OCI-LY3 (cell line): ENCODE measurements around the gene SLC43A1.
A peak's percentile ranks its signal among the peaks of the same experiment; 100 is the strongest.

Experiments used
- H2AFZ ChIP-seq: fragments of 200-600, 300-600 bp; shearing (Covaris generic); 2 replicates; pipeline ENCODE4 v1.6.0; 2014; ENCODE audit warnings: antibody characterized with exemption, low read depth, low read length
- H3K27ac ChIP-seq: fragments of 200-600, 300-600 bp; sonication (generic); 2 replicates; pipeline ENCODE4 v1.5.1; 2014; ENCODE audit warnings: mild to moderate bottlenecking, low read length, moderate library complexity, mixed read lengths
- H3K27me3 ChIP-seq: fragments of 200-600, 300-600 bp; sonication (generic); 2 replicates; pipeline ENCODE4 v1.6.1; 2014; ENCODE audit warnings: low read depth, low read length, mixed read lengths
- H3K36me3 ChIP-seq: fragments of 200-600, 300-600 bp; sonication (generic); replicated peaks from 2 replicates; pipeline ENCODE3; 2014; ENCODE audit warnings: low read depth, low read length, mixed read lengths
- H3K4me1 ChIP-seq: fragments of 300-600, 200-600 bp; sonication (generic); 2 replicates; pipeline ENCODE4 v1.6.1; 2014; ENCODE audit warnings: low read length, mixed read lengths
- H3K4me2 ChIP-seq: fragments of 200-600, 300-600 bp; sonication (generic); 2 replicates; pipeline ENCODE4 v1.6.1; 2014; ENCODE audit warnings: low read length, mixed read lengths
- H3K4me3 ChIP-seq: fragments of 300-600, 200-600 bp; sonication (generic); 2 replicates; pipeline ENCODE4 v1.5.1; 2014; ENCODE audit warnings: antibody characterized with exemption, mild to moderate bottlenecking, low read length, moderate library complexity
- H3K79me2 ChIP-seq: fragments of 300-600, 200-600 bp; shearing (Covaris generic); 2 replicates; pipeline ENCODE4 v1.6.1; 2014; ENCODE audit warnings: mild to moderate bottlenecking, low read length, mixed read lengths
- H3K9ac ChIP-seq: fragments of 300-600, 200-600 bp; shearing (Covaris generic); 2 replicates; pipeline ENCODE4 v1.6.0; 2014; ENCODE audit warnings: mild to moderate bottlenecking, low read length, moderate library complexity
- H3K9me3 ChIP-seq: fragments of 200-600, 300-600 bp; shearing (Covaris generic); 2 replicates; pipeline ENCODE4 v1.6.1; 2014; ENCODE audit warnings: low read length, mixed read lengths; ENCODE audit not compliant: insufficient read depth
- H4K20me1 ChIP-seq: fragments of 200-600, 300-600 bp; sonication (generic); 2 replicates; pipeline ENCODE4 v1.6.1; 2016; ENCODE audit warnings: low read length, mixed read lengths; ENCODE audit not compliant: insufficient read depth
- EZH2phosphoT487 ChIP-seq: fragments of 200-600 bp; shearing (Covaris generic); IDR thresholded peaks from 2 replicates; pipeline ENCODE4 v1.6.1; 2018; ENCODE audit warnings: antibody characterized with exemption, mixed run types, low read depth
- TF ChIP-seq, protein P1 (sequence below): fragments of 200-600, 300-600 bp; sonication (generic); IDR thresholded peaks from 2 replicates; pipeline ENCODE4 v1.5.1; 2014; ENCODE audit warnings: antibody characterized with exemption, low read length, low read depth

SLC43A1 gene

DNA sequence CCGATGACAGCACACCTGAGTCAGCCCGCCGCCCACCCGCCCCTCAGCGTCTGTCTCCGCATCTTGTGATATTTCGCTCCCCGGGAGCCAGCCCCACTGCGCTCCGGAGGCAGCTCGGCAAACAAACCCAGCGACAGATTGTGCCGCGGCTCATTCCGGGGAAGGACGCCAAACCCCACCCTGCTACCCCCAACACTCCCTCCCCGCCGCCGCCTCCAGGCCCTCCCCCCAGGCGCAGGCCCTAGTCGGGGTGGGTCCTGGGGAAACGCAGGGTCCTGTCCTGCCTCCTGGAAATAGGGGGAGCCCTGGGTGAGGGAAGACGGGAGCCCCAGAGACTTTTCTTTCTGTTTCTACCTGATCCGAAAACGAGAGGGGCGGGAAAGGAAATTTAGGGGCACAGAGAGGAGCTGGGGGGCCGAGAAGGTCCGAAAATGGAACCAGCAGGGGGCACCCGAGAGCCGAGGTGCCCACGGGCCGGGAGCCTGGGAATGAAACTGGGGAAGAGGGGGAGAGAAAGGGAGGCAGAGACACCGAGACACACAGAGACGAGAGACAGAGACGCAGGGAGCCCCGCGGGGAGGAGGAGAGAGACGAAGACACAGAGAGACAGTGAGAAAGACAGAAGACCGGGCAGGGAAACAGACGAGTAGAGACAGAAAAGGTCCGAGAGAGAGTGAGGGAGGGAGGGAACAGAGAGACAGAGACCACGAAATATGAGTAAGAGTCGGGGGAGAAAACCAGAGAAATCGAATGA lies 56.9 kb downstream of the SLC43A1 start:
- Histone ChIP-seq H3K27me3 (no peaks in the 10 kb centered on the region; the same call in 1 of the 2 replicates), H4K20me1 (no peaks in the 10 kb centered on the region), H3K36me3 (no peaks in the 10 kb centered on the region), H3K27ac (no peak overlapping the region), H3K79me2 (no peaks in the 10 kb centered on the region), H3K9ac (peak overlapping the region; percentile 57), H3K4me2 (peak overlapping the region; percentile 84), H2AFZ (peak overlapping the region; percentile 70), H3K9me3 (no peaks in the 10 kb centered on the region), H3K4me1 (peaks cover 16% of the 10 kb centered on the region), H3K4me3 (peak overlapping the region; percentile 79)
- no peak for TF ChIP-seq EZH2phosphoT487
- TF ChIP-seq, protein P1, sequence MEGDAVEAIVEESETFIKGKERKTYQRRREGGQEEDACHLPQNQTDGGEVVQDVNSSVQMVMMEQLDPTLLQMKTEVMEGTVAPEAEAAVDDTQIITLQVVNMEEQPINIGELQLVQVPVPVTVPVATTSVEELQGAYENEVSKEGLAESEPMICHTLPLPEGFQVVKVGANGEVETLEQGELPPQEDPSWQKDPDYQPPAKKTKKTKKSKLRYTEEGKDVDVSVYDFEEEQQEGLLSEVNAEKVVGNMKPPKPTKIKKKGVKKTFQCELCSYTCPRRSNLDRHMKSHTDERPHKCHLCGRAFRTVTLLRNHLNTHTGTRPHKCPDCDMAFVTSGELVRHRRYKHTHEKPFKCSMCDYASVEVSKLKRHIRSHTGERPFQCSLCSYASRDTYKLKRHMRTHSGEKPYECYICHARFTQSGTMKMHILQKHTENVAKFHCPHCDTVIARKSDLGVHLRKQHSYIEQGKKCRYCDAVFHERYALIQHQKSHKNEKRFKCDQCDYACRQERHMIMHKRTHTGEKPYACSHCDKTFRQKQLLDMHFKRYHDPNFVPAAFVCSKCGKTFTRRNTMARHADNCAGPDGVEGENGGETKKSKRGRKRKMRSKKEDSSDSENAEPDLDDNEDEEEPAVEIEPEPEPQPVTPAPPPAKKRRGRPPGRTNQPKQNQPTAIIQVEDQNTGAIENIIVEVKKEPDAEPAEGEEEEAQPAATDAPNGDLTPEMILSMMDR: peak; percentile 99

DNA sequence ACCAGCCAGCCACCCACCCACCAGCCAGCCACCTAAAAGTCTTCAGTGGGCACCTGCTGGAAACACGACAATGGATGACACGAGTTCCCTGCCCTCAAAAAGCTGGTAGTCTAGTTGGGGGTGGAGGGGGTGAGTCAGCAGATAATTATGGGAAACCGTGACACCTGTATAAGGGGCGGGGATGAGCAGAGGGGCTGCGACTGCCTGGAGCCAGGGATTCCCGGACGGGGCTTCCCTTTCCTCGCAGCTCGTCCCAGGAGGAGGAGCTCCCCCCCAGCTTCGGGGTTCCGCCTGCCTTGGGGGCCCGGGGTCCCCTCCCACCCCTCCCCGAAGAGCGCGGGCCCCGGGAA lies 57.5 kb downstream of the SLC43A1 start:
- peak overlapping the region; percentile 84 for H3K4me2 ChIP-seq
- TF ChIP-seq, protein P1: no peak
- no peak overlapping the region for H3K27ac ChIP-seq
- peak overlapping the region; percentile 57 for H3K9ac ChIP-seq
- no peak overlapping the region; the same call in 1 of the 2 replicates for H2AFZ ChIP-seq
- no peaks in the 10 kb centered on the region for H3K36me3 ChIP-seq
- H3K9me3 ChIP-seq: no peaks in the 10 kb centered on the region
- H3K79me2 ChIP-seq: no peaks in the 10 kb centered on the region
- no peaks in the 10 kb centered on the region for H4K20me1 ChIP-seq
- peaks cover 5% of the 10 kb centered on the region; the same call in 1 of the 2 replicates for H3K27me3 ChIP-seq
- H3K4me3 ChIP-seq: peak overlapping the region; percentile 79
- peaks cover 16% of the 10 kb centered on the region for H3K4me1 ChIP-seq

DNA sequence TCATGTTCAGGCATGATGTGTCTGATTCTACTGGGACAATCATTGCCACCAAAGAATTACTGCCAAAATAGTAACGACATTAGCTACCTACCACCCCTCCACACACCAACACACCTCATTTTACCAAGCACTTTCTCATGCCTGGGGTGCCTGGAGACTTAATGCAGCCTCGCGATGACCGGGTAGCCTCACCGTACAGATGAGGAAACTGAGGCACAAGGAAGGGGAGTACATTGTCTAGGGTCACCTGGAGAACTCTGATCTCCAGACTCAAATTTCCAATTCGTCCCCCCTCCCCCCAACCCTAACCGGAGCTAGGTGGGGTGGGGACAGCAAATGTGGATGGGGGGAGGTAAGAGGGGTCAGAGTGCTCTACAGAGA lies 57.9 kb downstream of the SLC43A1 start:
- no peaks in the 10 kb centered on the region for H3K9me3 ChIP-seq
- H3K27me3 ChIP-seq: peaks cover 5% of the 10 kb centered on the region; the same call in 1 of the 2 replicates
- H2AFZ ChIP-seq: peak overlapping the region; percentile 37; the same call in 1 of the 2 replicates
- H3K4me2 ChIP-seq: peak overlapping the region; percentile 84
- no peak overlapping the region for H3K27ac ChIP-seq
- no peaks in the 10 kb centered on the region for H3K79me2 ChIP-seq
- H3K4me1 ChIP-seq: peaks cover 16% of the 10 kb centered on the region
- peak overlapping the region; percentile 79 for H3K4me3 ChIP-seq
- no peaks in the 10 kb centered on the region for H4K20me1 ChIP-seq
- no peaks in the 10 kb centered on the region for H3K36me3 ChIP-seq
- TF ChIP-seq, protein P1: no peak
- TF ChIP-seq EZH2phosphoT487: no peak
- H3K9ac ChIP-seq: peak overlapping the region; percentile 57

DNA sequence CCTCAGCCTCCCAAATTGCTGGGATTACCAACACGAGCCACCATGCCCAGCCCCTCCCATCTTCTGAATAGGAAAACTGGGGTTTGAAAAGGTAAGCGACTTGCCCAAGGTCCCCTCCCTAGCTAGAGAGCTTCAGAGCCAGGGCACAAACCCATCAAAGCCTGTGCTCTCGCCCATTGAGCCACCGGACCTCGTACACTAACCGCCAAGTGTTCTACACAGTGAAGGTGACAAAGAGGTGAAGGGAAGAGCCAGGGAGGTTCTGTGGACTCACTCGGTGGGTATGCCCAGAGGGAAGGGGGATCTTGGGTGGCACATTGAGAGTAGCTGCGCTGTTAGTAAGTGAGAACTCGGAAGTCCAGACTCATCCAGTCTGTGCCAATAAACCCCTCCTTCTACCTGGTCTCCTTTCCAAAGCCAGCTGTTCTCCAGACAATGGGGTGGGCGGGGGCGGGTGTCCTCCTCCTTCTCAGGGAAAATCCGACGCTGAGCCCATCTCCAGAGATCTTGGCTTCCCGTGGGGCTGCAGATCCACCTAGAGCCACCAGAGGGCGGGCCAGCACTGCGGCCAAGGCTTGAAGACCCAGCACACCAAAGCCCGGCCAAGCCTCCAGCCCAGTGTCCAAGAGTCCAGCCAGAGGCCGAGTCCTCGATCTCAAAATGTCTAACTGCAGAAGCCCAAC lies 58.4 kb downstream of the SLC43A1 start:
- peak overlapping the region; percentile 84 for H3K4me2 ChIP-seq
- no peaks in the 10 kb centered on the region for H3K9me3 ChIP-seq
- H3K79me2 ChIP-seq: no peaks in the 10 kb centered on the region
- H3K4me3 ChIP-seq: peak overlapping the region; percentile 79
- no peak overlapping the region for H3K27ac ChIP-seq
- peak overlapping the region; percentile 57 for H3K9ac ChIP-seq
- H3K4me1 ChIP-seq: peaks cover 16% of the 10 kb centered on the region
- peaks cover 5% of the 10 kb centered on the region; the same call in 1 of the 2 replicates for H3K27me3 ChIP-seq
- H2AFZ ChIP-seq: peak overlapping the region; percentile 37; the same call in 1 of the 2 replicates
- no peaks in the 10 kb centered on the region for H4K20me1 ChIP-seq
- TF ChIP-seq, protein P1: peak; percentile 91
- no peak for TF ChIP-seq EZH2phosphoT487
- no peaks in the 10 kb centered on the region for H3K36me3 ChIP-seq
